Activated T-helper 1 cell treated with anti-CD3 and anti-CD28 coated beads, Interleukin-12 subunit alpha, Interleukin-12 subunit beta, Interleukin-2, Interleukin-4 antibody, amounts not matched to agents 30 ng/mL and 10 ng/mL and 1 ng/mL, durations not matched to agents 14 hours and 24 hours and 36 hours (primary cell): ENCODE measurements around the gene MPPED2. TPM values are rescaled to one million over a fixed set of nuclear protein-coding genes. Genes with fewer than 3 reads are reported as not detected.

Source experiments
- DNase-seq: peaks from one replicate; pipeline ENCODE4 v3.0.0; 2021; ENCODE audit warnings: low spot score
- H3K27ac Mint-ChIP-seq: one replicate; pipeline ENCODE4 v1.8.0; 2021; ENCODE audit warnings: mild to moderate bottlenecking, mixed read lengths
- H3K27me3 Mint-ChIP-seq: one replicate; pipeline ENCODE4 v1.8.0; 2022; ENCODE audit warnings: mild to moderate bottlenecking, moderate library complexity, mixed read lengths; ENCODE audit not compliant: insufficient read depth
- H3K36me3 Mint-ChIP-seq: one replicate; pipeline ENCODE4 v1.8.0; 2021; ENCODE audit warnings: low read depth, mixed read lengths
- H3K4me1 Mint-ChIP-seq: one replicate; pipeline ENCODE4 v1.8.0; 2021; ENCODE audit warnings: low read depth, mixed read lengths
- H3K4me3 Mint-ChIP-seq: one replicate; pipeline ENCODE4 v1.8.0; 2021; ENCODE audit warnings: mild to moderate bottlenecking, moderate library complexity, mixed read lengths
- H3K9me3 Mint-ChIP-seq: one replicate; pipeline ENCODE4 v1.8.0; 2021; ENCODE audit warnings: mixed read lengths
- intact Hi-C: fragments of 100-400 bp; cut with micrococcal nuclease; formaldehyde crosslinking; loops from one replicate; pipeline ENCODE4 v1.15.1; 2024
- total RNA-seq: library from RNA; stranded (reverse); gene quantifications from 2 replicates; pipeline ENCODE4 v1.2.3, GENCODE V29; 2022

The MPPED2 gene
- total RNA-seq, 1 donor from 2014 or later: not detected

DNA sequence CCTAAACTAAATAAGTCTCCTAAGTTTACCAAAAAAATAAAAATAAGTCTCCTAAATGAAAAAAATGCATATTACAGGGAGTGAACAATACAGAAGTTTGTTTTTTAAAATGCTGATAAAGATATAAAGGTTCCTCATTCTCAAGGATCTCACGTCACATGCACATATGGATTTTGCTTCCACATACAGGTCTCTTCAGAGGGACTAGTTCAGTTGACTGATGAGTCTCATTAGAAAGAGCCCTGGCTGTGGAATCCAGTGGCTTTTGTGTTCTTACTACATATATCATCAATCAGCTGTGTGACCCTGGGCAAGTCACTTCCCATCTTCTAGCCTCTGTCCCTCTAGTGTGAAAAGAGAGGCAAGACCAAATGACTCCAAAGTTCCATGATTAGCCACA, 43.1 kb downstream of the MPPED2 start:
- H3K36me3 Mint-ChIP-seq: no peaks in the 10 kb centered on the region
- no peak overlapping the region for H3K27ac Mint-ChIP-seq
- H3K4me3 Mint-ChIP-seq: no peak overlapping the region
- intact Hi-C loops: no loop called here
- H3K9me3 Mint-ChIP-seq: no peaks in the 10 kb centered on the region
- no peak for DNase-seq
- peaks cover 5% of the 10 kb centered on the region for H3K27me3 Mint-ChIP-seq
- H3K4me1 Mint-ChIP-seq: no peaks in the 10 kb centered on the region

DNA sequence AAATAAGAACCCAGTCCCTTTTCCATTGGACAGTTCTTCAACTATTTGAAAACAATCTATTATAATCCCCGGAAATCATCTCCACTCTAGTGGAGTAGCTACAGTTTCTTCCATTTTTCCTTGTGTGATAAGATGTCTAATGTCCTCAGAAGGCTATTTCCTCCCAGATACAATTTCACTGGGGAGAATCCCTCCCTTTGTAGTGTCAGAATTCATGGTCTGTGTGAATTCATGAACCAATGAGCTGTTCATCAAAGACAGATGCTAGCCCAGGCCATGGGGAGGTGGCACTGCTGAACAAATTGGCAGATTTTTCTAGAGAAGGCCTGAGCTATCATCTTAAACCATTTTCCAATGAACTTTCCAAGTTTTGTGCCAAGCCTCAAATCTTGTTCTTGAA, 45.4 kb downstream of the MPPED2 start:
- peaks cover 5% of the 10 kb centered on the region for H3K27me3 Mint-ChIP-seq
- no peak overlapping the region for H3K4me3 Mint-ChIP-seq

DNA sequence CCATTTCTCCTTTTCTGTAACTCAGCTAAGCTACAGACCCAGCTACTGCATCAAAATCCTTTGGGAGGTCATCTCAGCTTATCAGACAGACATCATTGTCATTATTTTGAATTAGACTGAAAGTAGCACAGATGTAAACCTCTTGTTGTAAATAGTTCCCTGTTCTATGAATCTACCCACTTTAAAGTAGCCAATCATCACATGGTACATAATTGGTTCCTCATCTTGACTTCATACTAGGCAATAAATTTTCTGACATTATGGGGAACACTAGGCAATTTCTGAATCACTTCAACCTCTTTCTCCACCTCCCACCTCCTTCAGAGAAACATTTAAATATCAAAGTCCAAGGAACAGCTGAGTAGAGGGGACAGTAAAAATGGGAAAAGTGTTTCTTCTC, 47.9 kb downstream of the MPPED2 start:
- Mint-ChIP-seq H3K4me3 (no peak overlapping the region), H3K27ac (no peak overlapping the region), H3K9me3 (no peaks in the 10 kb centered on the region), H3K27me3 (peaks cover 5% of the 10 kb centered on the region), H3K4me1 (no peaks in the 10 kb centered on the region), H3K36me3 (no peaks in the 10 kb centered on the region)
- intact Hi-C loops: no loop called here
- DNase-seq: no peak

More for the DNA sequence above, 45.4 kb downstream of the MPPED2 start:
- Mint-ChIP-seq H3K4me1 (no peaks in the 10 kb centered on the region), H3K36me3 (no peaks in the 10 kb centered on the region), H3K9me3 (no peaks in the 10 kb centered on the region), H3K27ac (no peak overlapping the region)
- DNase-seq: no peak
- intact Hi-C loops: no loop called here

DNA sequence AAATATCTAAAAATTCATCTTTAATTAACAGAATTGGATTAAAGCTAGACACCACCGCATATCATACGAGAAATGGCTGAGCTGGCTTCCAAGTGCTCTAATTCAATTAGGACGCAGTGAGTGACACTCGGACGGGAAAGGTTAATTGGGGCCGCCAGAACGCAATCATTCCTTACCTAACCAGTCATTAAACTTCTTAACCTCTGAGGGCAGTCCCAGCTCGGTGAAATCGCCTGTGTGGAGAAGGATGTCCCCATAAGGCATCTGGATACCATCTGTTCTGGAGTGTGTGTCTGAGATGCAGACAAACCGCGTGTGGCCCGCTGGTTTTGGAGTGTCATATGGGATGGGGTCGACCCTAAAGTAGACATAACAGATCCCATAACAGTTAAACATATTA, 50.3 kb downstream of the MPPED2 start:
- Mint-ChIP-seq H3K4me3 (no peak overlapping the region), H3K4me1 (no peaks in the 10 kb centered on the region), H3K36me3 (no peaks in the 10 kb centered on the region), H3K27ac (no peak overlapping the region), H3K9me3 (no peaks in the 10 kb centered on the region), H3K27me3 (peaks cover 6% of the 10 kb centered on the region)
- no peak for DNase-seq
- intact Hi-C loops: no loop called here

DNA sequence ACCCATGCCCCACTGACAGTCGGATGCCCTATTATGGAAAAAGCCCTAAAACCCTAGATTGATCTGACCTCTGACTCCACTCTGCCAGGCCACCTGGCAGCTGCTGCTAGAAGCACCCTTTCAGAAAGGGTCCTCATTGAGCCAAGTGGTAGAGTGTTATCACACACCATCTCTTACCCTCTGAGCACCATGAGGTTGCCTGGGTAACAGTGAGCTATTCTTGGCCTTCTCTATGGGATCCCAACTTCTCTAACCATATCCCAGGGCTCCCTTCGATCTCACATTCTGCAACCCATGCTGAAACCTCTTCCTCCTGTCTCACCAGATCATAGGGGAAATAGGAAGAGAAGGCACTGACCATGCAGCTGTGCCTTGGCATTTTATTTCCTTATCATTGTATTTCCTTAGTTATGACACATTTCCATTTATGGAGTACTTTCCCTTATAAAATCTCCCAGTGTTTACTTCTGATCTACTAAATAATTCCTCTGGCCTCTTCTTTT, 52.7 kb downstream of the MPPED2 start:
- no peaks in the 10 kb centered on the region for H3K4me1 Mint-ChIP-seq
- no peak overlapping the region for H3K4me3 Mint-ChIP-seq
- intact Hi-C loops: no loop called here

DNA sequence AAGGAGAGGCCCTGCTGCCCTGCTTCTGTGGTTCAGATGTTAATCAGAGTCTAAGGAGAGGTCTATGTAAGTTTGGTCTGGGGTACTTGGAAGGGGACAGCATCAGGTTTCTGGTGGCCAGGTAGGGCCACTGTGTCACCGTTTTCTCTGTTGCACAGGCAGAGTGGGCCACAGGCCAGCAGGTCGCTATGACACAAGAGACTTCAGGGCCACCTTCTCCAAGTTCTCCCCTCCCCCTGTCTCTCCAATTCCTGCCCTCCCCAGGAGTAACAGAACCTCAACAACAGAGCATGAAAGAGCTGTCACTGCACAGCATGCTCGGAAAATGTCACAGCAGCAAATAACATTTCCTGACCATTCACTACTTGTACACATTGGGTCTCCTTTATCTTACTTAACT, 58.6 kb downstream of the MPPED2 start:
- Mint-ChIP-seq H3K36me3 (no peaks in the 10 kb centered on the region), H3K4me3 (no peak overlapping the region), H3K27me3 (peaks cover 3% of the 10 kb centered on the region), H3K27ac (no peak overlapping the region), H3K9me3 (no peaks in the 10 kb centered on the region), H3K4me1 (no peaks in the 10 kb centered on the region)
- intact Hi-C loops: no loop called here
- DNase-seq: no peak

More for the DNA sequence above, 52.7 kb downstream of the MPPED2 start:
- Mint-ChIP-seq H3K27me3 (peaks cover 3% of the 10 kb centered on the region), H3K36me3 (no peaks in the 10 kb centered on the region), H3K9me3 (no peaks in the 10 kb centered on the region), H3K27ac (no peak overlapping the region)
- DNase-seq: no peak

DNA sequence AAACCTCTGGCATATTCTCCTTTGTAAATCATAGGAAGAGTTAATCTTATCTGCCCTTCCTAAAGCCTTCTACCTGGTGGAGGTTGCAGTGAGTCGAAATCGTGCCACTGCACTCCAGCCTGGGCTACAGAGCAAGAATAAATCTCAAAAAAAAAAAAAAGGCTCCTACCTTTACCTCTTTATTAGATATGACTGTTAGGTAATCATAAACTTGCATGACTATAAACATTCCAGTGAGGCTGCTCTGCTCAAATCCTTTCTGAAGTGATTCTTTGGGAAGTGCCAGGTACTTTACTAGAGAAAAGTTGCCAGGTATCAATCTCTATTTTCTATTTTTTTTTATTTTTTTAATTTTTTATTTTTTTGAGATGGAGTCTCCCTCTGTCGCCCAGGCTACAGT, 59.6 kb downstream of the MPPED2 start:
- Mint-ChIP-seq H3K36me3 (no peaks in the 10 kb centered on the region), H3K4me1 (no peaks in the 10 kb centered on the region), H3K9me3 (no peaks in the 10 kb centered on the region), H3K27ac (no peak overlapping the region), H3K27me3 (peaks cover 2% of the 10 kb centered on the region), H3K4me3 (no peak overlapping the region)
- DNase-seq: no peak
- intact Hi-C loops: no loop called here

DNA sequence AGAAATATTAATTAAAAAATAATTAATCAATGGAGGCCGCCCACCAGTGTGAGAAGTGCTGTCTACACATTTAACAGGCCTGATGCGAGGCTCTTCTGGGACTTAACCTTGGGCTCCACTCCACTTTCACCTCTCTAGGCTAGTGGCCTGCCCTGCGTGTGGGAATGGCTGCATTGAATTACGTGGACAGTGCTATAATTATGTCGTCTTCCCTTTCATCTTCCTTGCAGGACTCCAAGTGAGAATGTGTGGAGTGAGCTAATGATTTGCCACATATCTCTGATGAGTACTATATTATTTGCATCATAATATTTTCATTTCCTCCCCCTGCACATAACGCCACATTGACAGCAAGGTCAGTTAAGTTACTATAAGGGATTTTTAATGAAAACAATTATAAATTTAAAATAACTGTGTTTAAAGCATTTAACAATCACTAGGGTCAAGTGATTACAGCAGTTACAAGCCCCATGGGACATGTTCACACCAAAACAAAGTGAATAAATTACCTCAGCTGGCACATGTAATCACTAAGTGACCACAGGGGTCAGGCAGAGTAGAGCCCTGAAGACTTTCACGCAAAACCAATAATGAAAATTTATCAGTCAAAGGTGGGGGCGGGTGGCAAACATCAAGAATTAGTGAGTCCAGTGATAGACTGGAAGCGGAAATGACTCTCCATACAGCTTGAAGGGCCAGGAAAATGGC, 63.5 kb downstream of the MPPED2 start:
- H3K9me3 Mint-ChIP-seq: no peaks in the 10 kb centered on the region
- H3K4me3 Mint-ChIP-seq: no peak overlapping the region
- H3K4me1 Mint-ChIP-seq: no peaks in the 10 kb centered on the region
- intact Hi-C loops: no loop called here
- no peaks in the 10 kb centered on the region for H3K36me3 Mint-ChIP-seq
- no peak for DNase-seq
- peaks cover 2% of the 10 kb centered on the region for H3K27me3 Mint-ChIP-seq
- no peak overlapping the region for H3K27ac Mint-ChIP-seq

DNA sequence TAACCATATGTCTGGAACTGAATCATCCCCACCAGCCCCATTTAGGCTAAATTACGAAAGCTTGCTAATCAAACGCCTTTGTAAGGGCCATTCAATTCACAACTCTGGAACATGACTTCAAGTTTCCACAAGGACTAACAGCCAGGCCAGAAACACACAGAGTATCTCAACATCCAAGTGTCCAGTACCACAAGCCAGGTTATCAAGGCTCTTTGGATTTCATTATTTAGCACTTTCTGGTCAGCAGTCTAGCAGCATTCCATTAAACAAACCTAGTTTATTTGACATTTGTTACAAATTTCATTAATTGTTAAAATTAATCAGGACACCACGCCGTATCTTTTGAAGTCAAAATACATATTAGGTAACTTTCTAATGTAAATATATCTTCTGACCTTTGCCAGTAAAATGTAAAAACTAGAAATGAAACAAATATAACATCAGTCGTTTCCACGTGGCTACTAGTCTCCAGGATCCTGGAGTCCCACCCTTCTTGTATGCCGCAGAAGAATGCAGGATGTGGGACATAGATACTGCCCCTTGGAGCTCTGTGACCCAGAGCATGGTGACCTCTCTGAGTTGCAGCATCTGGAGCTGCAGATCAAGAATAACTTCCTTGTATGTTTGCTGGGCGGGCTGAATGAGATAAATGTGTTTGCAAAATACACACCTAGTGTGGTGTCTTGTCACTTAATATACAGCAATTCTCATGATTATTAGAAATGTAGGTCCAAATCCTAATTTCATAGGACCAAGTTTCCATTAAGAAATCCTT, 64.7 kb downstream of the MPPED2 start:
- peaks cover 2% of the 10 kb centered on the region for H3K27me3 Mint-ChIP-seq
- no peak overlapping the region for H3K4me3 Mint-ChIP-seq
- intact Hi-C loops: no loop called here
- H3K4me1 Mint-ChIP-seq: no peaks in the 10 kb centered on the region
- H3K27ac Mint-ChIP-seq: no peak overlapping the region
- DNase-seq: no peak
- H3K36me3 Mint-ChIP-seq: no peaks in the 10 kb centered on the region
- no peaks in the 10 kb centered on the region for H3K9me3 Mint-ChIP-seq

DNA sequence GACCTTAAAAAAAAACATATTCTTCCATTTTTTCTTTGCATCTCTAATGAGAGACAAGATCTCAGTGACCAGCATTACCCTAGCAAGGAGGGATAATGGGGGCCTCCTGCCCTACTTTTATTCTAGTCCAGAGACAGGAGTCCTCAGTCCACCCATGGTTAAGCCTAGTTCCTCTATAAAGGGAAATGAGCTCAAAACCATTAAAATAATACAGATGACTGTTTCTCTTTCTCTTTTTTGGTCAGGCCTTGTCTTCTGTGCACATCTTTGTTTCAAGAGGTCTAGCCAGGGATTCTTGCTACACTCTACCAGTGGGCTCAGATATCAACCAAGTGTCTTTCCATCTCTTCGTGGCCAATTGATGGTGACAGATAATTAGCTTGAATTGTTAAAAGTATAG, 73.1 kb downstream of the MPPED2 start:
- no peak overlapping the region for H3K4me3 Mint-ChIP-seq
- H3K27ac Mint-ChIP-seq: no peak overlapping the region
- H3K27me3 Mint-ChIP-seq: peaks cover 4% of the 10 kb centered on the region
- no peaks in the 10 kb centered on the region for H3K36me3 Mint-ChIP-seq
- intact Hi-C loops: no loop called here
- DNase-seq: no peak
- no peaks in the 10 kb centered on the region for H3K4me1 Mint-ChIP-seq
- no peaks in the 10 kb centered on the region for H3K9me3 Mint-ChIP-seq

DNA sequence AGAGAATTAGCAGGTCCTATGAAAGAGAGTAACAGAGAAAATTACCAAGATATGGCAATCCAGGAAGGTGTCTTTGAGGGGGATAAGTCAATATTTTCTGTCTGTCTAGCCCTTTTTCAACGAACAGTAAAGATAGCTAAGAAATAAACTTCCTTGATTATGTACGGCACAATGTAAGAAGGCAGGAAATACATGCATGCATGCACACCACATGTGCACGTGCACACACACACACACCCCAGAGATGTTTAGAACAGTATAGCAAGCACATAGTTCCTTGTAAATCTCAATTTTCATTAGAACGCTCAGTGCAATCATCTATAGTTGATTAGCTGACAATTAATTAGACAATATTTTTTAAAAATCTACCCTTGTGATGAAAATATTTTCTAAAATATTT, 74.7 kb downstream of the MPPED2 start:
- no peaks in the 10 kb centered on the region for H3K36me3 Mint-ChIP-seq
- no peak overlapping the region for H3K27ac Mint-ChIP-seq
- DNase-seq: no peak
- intact Hi-C loops: no loop called here
- no peak overlapping the region for H3K4me3 Mint-ChIP-seq
- peaks cover 4% of the 10 kb centered on the region for H3K27me3 Mint-ChIP-seq
- no peaks in the 10 kb centered on the region for H3K4me1 Mint-ChIP-seq
- H3K9me3 Mint-ChIP-seq: no peaks in the 10 kb centered on the region

DNA sequence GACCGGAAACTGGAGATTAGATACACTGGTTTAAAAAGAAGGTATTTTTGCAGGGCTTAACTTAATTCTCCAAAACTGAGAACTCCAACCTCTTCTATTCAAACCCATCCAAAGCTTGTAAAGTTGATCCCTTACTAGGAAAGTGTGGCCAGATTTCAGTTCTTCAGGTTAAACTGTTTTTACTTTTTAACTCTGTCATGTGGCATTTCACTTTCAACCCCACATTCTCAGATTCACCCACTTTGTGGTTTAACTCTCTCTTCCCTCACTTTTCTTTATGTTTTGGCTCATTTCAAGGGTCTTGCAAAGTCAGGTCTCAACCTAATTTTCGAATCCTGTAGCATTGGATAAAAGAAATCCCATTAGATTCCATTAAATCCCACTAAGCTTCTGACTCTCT, 75.4 kb downstream of the MPPED2 start:
- Mint-ChIP-seq H3K27me3 (peaks cover 4% of the 10 kb centered on the region), H3K9me3 (no peaks in the 10 kb centered on the region), H3K36me3 (no peaks in the 10 kb centered on the region), H3K27ac (no peak overlapping the region), H3K4me3 (no peak overlapping the region), H3K4me1 (no peaks in the 10 kb centered on the region)
- intact Hi-C loops: no loop called here
- no peak for DNase-seq

DNA sequence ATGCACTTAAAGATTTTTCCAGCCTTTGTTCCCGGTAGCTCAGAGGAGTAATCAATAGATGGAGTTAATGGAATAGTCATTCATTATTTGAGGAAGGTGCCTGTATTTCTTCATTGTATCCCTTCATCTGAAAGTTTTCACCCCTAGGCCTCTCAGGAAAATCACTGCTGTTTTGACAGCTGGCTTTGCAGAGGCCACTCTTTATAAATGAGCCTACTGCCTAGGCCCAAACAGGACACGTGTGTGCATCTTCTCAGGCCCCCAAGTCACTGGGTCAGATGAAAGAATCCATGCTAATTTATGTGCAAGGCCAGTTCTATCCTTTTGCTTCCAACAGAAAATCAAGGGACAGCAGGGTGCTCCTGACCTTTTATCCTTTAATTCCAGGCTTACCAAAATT, 76.8 kb downstream of the MPPED2 start:
- intact Hi-C loops: no loop called here
- Mint-ChIP-seq H3K36me3 (no peaks in the 10 kb centered on the region), H3K4me1 (no peaks in the 10 kb centered on the region), H3K4me3 (no peak overlapping the region), H3K9me3 (no peaks in the 10 kb centered on the region), H3K27me3 (peaks cover 4% of the 10 kb centered on the region), H3K27ac (no peak overlapping the region)
- no peak for DNase-seq
